HG03565 (cell line): ENCODE measurements around the gene LIMCH1.

Source experiments
- ATAC-seq: cut with Tn5 transposase; IDR thresholded peaks from one replicate; pipeline ENCODE4 v1.9.1; 2021; ENCODE audit warnings: mild to moderate bottlenecking, moderate library complexity; ENCODE audit not compliant: unreplicated experiment

Gene LIMCH1

DNA sequence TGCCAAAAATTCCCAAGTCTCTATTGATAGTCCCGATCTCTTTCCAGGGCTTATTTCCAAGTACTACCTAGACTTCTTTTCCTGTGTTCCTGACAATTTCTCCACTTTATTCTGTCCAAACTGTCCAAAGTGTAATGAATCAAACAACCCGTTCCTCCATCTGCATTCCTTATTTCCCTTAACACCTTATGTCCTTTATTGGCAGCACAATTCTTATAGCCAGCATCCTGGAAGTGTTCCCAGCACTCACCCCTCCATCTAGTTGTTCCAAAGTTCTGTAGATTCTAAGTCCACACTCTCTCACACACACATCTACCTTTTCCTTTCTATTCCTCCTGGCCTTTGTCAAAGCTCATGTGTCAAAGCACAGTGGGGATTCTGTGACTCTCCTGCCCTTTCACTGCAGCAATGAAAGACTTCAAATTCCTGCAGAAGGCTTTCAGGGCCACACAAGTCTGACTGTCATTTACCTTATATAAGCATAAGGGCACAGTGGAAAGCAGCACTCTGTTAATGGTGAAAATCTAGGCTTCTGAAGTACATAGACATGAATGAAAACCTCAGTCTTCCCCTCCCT lies 22.1 kb downstream of the LIMCH1 start:
- no peak for ATAC-seq

DNA sequence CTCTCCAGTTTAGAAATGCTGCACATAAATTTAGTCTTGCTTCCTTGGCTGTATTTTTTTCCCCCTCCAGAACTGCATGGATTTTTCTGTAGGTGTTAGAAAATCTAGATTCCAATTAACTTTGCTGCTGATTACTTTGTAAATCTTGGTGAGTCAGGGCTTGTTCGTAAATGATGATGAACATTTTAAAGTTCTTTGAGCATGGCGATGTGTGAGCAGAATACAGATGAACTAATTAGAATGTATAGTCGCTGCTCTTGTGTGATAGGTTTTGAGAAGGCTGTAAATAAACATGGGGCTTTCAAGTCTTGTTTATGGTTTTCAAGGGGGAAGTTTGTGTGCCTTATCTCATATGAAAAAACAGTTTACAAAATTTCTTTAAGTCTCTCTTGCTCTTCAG lies 23.3 kb downstream of the LIMCH1 start:
- ATAC-seq, result no peak

DNA sequence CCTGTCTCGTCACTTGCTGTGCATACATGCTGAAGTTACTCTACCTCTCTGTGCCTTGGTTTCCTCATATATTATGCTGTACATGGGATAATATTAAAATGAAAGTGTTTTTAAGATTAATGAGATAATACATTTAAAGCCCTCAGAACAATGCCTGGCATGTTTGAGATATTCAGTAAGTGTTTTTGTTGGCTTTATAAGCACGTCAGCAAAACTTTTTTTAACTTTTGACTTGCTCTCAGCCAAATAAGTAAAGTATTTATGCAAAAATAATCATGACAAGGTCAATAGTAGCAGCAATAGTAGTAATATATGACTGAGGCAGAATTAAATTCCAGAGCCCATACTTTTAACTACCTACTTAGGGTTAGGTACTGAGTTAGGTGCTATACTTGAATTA lies 29.2 kb downstream of the LIMCH1 start:
- no peak for ATAC-seq

GRCh38 chr4:41568363-41568762 lies 30.4 kb downstream of the LIMCH1 start:
- ATAC-seq, result no peak

GRCh38 chr4:41569961-41570360 lies 32.0 kb downstream of the LIMCH1 start:
- ATAC-seq, result no peak

GRCh38 chr4:41571422-41571821 lies 33.5 kb downstream of the LIMCH1 start:
- ATAC-seq, result no peak

GRCh38 chr4:41572516-41572915 lies 34.6 kb downstream of the LIMCH1 start:
- no peak for ATAC-seq

DNA sequence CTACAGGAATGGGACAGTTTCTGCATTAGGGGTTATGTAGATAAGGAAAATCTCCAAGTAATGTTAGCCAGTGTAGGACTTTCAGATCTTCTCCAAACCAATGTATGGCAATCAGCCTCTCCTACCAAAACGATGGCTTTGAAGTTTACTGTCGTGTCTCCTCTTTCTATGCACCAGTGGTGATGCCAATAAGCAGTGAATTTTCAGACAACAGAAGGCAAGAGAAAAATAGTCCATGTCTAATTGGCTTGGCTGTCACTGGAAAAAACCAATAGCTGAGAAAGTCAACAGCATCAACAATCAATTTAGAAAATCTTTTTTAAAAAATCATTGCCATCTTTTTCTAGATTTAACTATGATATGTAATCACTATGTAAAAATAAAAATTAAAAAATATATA lies 35.0 kb downstream of the LIMCH1 start:
- ATAC-seq, result no peak

- ATAC-seq, result no peak
These were observed 35.6 kb downstream of the LIMCH1 start for GRCh38 chr4:41573502-41574001.

- ATAC-seq, result no peak
These were observed 37.2 kb downstream of the LIMCH1 start for GRCh38 chr4:41575207-41575606.

DNA sequence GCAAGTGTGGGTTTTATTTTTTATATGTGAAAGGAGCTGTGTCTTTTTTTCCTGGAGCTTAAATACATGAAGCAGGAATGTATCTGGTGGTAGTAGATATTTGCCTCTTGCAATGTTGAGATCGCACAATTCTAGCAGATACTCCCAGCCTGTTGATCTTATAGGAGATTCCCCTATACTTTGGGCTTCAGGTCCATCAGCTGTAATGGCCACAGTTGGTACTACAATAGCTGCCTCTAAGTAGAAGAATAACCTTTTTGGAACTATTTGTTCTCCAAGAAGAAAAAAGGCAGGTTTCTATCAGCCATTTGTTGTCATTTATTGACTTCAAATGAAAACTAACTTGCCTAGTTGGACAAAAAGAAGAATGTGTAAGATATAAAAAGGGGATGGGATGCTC lies 37.7 kb downstream of the LIMCH1 start:
- no peak for ATAC-seq

DNA sequence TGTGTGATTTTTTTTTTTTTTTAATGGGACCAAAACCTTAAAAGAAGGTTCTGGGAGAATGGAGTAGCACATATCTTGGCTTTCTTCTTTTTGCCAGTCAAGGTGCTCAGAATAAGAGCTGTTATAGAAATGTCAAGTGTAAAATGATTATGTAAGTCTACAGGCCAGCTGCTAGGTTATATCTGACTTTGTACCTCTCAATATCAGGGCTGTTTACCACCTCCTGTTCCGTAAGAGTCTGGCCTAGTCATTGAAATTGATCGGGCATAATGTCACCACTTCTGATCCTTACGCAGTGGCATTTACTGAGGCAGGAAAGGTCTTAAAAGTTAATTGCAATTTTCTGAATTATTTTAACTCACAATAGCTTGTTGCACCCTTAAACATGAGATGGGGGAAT lies 41.1 kb downstream of the LIMCH1 start:
- ATAC-seq, result no peak

GRCh38 chr4:41579526-41579925 lies 41.6 kb downstream of the LIMCH1 start:
- no peak for ATAC-seq

GRCh38 chr4:41580007-41580406 lies 42.0 kb downstream of the LIMCH1 start:
- no peak for ATAC-seq

GRCh38 chr4:41586675-41587225 lies 48.8 kb downstream of the LIMCH1 start:
- ATAC-seq, result no peak

GRCh38 chr4:41587286-41587685 lies 49.3 kb downstream of the LIMCH1 start:
- no peak for ATAC-seq

DNA sequence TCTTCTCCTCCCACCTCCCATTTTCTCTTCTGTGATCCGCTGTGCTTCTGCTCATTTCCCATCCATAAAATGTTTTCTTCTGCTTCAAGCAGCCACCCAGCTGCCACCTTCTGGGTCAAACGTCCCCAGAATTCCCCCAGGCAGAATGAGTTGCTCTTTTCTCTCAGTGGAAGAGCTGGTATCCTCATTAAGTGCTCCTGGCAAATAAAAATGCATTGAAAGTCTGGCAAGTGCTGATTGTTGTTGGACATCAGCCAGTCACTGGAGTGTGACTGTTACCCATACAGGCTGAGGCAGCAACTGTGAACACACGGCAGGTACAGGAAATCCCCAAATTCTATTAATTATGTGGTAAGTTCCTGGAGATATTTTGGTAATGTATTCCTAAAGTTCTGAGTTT lies 52.6 kb downstream of the LIMCH1 start:
- no peak for ATAC-seq

DNA sequence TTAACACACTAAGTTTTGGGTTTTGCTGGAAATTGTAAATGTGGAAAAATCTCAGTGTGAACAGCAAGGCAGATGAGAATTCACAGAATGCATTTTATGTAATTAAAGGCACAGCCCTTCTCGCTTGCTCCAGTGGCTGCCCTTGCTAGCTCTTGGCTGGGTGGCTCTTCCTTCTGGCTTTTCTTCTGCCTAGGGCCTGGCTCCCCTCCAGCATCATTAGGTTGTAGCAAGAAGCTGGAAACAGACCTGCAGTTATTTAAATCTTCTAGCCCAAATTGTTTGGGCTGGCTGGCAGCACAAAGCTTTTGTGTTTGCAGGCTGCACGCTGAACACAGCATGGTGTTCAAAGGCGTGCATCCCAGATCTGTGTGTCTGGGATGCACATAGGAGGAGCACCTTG lies 56.5 kb downstream of the LIMCH1 start:
- ATAC-seq, result no peak

GRCh38 chr4:41597494-41597893 lies 59.5 kb downstream of the LIMCH1 start:
- ATAC-seq, result no peak

DNA sequence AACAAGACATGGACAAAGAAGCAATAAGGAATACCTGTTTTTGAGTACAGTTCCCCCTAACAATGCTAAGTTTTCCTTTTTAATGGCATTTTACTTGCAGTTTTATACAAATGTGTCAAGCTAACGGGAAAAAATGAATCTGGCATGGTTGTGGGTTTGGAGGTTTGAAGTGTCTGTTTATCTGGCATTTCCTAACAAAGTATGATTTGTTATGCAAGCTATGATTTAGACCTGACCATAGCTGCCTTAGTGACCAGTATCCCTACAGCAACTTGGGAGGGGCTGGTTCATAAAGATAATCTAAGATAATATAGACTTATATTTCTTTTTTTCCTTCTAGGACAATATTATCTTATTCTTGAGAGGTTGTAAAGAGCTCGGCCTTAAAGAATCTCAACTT lies 60.6 kb downstream of the LIMCH1 start:
- no peak for ATAC-seq

- no peak for ATAC-seq
These were observed 61.3 kb downstream of the LIMCH1 start for GRCh38 chr4:41599192-41599786.

DNA sequence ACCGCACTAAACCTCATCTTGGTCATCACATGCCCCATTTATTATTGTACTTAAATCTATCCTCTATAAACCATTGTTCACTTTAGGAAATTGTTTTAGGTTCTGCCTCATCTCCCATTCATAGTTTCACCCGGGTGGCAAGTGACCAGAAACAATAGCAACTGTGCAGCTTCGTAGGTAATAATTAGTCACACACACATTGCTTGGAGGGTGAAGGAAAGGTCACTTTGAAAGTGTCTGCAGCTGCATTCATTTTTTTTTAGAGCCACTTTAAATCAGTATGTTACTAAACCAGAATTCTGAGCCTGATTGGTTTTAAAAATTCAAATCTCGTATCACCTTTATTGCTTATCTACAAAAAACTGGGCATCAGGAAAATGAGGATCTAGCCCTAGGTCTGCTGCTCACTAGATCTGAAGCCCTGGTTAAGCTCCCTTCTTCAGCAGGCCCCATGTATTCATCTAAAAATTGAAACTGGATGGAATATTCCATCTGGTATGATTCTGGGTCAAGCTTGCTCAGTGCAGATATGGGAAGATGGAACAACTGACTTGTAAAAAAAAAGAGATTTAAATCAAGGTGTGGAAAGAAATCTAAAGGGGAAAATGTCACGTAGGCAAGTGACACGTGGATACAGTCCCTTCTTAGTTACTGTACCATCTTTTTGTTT lies 62.4 kb downstream of the LIMCH1 start:
- no peak for ATAC-seq
